GM21526 (cell line): Measurements from ENCODE around the gene PERCC1.
A peak's percentile ranks its signal among the peaks of the same experiment; 100 is the strongest.
"Not testable (repeated sequence)": the region's sequence is repeated elsewhere in the genome, so short reads cannot be mapped to it uniquely, and the experiment has no call there.

Experiments used
- ATAC-seq: cut with Tn5 transposase; IDR thresholded peaks from one replicate; pipeline ENCODE4 v1.9.1; 2021; ENCODE audit warnings: moderate library complexity; ENCODE audit not compliant: unreplicated experiment, low FRiP score

PERCC1 gene

DNA sequence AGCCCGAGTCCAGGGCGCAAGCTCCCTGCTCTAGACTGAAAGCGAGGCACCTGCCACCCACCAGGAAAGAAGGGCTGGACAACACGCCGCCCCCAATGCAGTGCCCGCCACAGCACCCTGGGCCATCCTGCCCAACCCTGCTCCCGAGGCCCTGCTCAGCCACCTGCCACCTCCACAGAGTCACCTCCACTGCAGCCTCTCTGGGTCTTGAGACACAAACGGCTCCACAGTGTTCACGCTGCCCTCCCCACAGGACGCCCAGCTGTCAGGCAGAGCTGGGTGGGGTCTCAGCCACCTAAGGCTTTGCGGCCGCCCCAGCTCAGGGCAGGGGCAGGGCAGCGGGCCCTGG, 34.7 kb downstream of the PERCC1 start:
- ATAC-seq = no peak

DNA sequence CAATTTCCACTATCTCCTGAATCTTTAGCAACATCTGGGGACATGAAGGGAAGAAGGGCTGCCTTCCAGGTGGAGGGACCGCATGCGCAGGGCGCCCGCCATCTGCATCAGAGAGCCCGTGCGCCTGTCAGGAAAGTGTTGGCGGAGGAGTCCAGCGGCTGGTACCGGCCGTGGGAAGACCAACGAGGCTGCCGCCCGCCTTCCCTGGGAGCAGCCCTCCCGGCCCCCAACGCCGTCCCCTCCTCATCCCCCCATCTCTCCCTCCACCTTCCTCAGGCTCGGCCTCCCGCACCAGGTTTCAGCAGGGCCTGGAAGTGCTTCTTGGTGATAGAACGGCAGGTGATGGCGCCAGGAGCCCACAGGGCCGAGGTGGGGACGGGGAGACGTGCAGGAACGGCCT, 35.2 kb downstream of the PERCC1 start:
- no peak for ATAC-seq

DNA sequence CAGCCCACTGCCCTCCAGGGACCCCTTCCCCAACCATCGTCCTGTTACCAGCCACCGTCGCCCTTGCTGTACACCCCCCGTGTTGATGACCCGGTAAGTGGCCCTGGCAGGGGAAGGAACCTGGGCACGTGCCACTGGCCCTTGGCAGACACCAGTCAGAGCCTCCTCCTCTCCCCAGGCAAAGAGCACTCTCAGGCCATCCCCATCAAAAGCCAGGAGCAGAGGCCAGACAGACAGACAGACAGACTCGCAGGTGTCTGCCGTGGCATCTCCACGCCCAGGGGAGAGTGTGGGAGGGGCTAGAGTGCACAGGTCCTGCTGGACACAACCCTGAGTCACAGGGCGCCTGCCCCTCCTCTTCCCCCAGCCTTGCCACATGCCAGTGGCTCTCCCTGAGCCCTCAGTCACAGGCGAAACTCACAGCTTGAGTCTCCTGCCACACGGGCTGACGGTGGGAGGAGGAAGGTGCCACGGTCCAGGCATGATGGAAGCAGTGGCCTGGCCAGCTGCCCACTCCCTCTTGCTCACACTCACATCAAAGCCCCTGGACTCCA, 36.2 kb downstream of the PERCC1 start:
- ATAC-seq = no peak

DNA sequence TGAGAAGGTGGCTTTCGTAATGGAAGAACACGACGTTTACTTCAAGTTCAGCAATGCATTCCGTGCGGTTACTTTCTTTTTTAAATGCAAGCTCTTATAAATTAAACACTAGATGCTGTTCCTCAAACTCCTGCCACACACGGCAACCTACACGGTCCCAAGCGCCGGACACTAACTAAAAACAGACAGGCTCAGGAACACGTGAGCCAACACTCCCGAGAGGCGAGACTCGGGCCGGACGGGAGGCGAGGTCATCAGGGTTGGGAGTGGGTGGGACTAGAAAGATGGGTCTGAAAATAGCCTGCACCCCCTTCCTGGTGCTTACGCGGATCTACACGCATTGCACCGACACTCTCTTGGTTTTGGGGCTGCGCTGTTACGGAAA, 37.5 kb downstream of the PERCC1 start:
- ATAC-seq = no peak

DNA sequence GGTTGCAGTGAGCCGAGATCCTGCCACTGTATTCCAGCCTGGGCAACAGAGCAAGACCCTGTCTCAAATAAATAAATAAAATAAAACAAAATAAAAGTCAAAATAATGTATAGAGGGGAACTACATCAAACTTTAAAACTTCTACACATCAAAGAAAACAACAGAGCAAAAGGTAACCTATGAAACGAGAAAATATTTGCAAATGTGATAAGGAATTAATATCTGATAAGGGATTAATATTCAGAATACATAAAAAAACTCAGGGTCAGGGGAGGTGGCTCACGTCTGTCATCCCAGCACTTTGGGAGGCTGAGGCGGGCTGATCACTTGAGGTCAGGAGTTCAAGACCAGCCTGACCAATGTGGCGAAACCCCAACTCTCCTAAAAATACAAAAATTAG, 38.3 kb downstream of the PERCC1 start:
- not testable (repeated sequence) for ATAC-seq

DNA sequence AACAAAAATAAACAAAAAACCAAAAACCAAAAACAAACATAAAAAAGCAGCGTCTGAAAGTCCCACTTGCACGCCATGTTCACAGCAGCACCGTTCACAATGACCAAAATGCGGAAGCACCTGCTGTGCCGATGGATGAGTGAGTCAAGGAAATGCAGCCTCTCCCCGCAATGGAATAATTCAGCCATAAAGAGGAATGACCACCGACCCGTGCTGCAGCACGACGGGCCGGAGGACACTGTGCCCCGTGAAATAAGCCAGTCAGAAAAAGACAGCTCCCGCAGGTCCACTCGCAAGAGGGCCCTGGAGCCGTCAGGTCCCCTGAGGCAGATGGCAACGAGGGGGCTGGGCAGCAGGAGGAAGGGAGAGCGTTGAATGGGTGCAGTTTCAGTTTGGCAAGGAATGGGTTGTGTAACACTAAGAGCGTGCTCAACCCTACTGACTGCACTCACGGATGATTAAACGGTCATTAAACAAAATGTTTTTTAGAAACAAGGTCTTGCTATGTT, 38.9 kb downstream of the PERCC1 start:
- no peak for ATAC-seq

DNA sequence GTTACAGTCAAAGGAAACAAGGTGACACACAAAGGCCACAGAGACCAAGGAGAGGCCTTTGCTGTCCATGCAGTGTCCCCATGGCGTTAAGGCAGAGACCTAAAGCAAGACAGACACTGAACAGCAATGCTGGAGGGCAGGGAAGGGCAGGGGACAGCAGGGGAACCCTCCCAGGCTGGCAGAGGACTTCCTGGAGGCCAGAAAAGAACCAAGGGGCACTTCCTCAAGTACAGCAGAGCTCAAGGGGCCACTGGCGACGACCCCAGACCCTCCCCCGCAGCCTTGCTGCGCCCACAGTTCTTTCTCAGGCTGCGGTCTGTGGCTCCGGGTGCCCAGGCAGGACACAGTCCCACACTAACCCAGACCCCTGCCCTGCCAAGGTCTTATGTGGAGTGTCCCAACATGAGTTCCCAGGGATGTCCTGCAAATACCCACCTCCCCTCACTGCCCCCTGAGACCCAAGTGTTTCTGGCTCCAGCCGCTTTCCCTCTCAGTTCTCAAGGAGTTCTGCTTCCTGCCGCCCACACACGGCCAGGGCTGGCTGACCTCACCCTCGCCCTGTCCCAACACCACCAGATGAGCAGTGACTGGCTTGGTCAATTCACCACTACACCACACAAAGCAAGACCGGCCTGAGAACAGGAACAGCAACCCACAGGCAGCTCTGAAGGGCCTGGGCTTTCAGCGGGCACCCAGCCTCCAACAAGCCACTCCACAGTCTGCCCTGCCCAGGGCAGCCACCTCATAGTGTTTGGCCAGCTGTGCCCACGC, 39.8 kb downstream of the PERCC1 start:
- ATAC-seq = no peak

DNA sequence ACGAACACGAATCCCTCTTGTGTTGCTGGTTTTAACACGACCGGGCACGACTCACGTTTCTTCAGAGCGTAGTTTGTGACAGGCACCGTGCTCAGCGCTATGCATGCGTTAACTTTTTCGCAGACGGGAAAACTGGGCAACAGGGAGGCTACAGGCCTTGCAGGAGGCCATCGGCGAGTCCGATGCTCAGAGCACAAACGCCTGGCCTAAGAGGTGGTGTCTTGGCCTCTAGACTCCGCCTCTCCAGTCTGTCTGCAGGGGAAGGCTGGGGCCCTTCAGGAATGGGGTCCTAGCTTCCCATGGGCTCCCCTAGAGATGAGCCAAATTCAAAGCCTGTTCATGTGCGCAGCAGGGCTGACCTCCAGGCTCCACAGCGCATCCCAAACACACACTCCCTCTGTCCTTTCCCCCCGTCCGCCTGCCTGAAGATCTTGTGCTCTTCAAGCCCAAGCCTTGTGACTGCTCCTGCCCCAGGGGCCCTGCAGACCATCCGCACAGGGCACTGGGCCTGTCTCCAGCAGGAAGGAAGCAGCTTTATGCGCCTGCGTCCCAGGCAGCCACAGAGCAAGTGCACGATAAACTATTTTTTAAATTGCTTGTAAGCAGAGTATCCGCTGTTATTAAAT, 40.8 kb downstream of the PERCC1 start:
- ATAC-seq = no peak

DNA sequence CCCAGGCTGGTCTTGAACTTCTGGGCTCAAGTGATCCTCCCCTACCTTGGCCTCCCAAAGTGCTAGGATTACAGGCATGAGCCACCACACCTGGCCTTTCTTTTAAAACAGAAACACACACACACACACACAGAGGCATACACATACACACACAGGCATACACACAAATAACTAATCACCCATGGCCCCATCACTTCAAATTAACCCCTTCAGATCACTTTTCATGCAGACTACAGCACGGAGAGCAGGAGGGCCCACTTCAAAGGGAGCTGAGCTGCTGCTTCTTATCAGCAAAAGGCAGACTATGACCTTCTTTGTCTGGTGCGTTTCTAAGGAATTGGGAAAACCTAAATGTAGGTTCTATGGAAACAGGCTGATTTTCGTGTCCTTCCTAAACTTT, 42.1 kb downstream of the PERCC1 start:
- no peak for ATAC-seq

DNA sequence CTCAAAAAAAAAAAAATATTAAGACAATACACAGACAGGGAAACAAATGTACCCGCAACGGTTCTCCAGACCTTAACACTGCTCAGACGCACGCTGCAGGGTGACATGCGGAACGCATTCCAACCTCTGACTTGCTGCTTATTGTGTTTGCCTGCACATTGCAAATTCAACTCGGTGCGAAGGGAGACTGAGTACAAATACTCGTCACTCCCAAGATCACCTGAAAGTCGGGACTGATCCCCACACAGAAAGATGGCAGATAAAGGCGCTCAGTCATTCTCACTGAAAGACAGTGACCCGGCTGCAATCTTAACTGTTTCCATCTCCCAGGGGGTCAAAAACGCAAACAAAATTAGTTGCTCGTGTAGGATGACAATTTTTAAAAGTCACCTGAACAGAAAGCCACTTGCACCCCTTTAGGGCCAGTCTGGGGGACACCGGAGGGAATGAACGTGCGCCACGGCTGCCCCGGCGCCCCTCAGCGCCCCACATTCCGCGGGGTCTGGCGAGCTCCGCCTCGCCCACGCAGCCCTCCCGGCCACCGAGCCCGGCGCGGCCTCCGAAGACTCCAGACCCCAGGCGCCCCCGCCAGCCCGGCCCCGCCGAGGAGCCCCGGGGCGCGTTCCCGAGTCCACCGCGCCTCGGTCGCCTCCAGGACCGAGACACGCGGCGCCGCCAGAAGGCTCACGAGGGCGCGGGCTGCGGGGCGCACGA, 43.4 kb downstream of the PERCC1 start:
- ATAC-seq = no peak

DNA sequence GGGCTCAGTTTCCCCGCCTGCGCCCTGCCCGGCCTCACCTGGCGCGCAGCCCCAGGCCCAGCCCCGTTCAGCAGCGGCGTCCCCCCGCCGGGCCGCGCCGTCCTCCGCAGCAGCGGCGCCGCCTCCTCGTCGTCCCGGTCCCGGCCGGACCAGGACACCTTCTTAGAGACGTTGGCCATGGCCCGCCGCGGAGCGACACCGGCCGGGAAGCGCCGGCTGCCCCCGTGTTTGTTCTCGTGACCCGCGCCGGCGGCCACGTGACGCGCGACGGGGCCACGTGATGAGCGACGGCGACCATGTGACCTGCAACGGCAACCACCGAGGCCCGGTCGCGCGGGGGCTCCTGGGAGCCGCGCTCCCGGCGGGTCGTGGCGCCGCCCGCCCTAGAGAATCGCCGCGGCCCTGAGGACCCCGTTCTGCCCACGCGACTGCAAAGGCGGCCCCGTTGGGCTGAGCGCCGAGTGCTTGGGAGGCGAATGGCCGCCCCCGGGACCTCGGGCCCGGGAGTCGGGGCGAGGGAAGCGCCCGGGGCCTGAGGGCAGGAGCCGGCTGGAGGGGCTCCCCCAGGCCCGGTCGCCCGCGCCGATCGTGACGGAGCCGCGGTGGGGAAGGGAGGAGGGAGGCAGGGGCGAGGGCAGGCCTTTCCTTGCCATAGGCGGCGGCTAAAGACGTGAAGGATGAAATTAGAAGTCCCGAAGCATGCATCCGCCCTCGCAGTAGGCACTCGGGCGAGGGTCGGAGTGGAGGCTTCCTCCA, 44.1 kb downstream of the PERCC1 start, which contains the start of gene CLCN7:
TSS of gene CLCN7 (minus strand) at position 233 of the 756 bp plus-strand sequence. CDS start at position 179, 54 bp downstream.
- peak; percentile 58 for ATAC-seq

DNA sequence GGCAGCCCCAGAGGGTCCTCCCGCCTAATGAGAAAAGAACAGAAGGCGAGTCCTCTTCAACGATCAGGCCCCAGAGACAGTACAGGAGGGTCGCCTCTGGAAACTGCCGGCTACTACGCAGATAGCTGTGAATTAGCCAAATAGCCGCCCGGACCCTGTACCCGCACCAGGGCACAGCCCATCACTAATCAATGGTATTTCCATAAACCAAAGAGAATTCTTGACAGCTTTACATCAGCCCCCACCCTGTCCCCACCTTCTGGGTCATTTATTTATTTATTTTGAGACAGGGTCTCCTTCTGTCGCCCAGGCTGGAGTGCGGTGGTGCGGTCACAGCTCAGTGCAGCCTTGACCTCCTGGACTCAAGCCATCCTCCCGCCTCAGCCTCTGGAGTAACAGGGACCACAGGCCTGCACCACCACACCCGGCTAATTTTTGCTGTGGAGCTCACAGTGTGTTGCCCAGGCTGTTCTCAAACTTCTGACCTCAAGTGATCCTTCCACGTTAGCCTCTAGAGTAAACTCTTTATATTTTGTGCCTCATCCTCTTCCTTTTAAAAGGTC, 44.8 kb downstream of the PERCC1 start:
- ATAC-seq = no peak

DNA sequence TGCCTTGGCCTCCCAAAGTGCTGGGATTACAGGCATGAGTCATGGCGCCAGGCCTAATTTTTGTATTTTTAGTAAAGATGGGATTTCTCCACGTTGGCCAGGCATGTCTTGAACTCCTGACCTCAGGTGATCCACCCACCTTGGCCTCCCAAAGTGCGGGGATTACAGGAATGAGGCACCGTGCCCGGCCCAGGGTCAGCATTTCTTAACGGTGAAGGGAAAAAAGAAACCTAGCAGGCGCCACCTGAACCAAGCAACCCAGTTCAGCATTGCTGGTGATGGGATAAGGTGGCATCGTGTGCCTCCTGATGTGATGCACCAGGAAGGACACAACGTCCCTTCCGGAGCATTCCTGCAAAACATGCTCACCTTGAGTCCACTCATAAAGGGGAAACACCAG, 46.2 kb downstream of the PERCC1 start:
- ATAC-seq = no peak

DNA sequence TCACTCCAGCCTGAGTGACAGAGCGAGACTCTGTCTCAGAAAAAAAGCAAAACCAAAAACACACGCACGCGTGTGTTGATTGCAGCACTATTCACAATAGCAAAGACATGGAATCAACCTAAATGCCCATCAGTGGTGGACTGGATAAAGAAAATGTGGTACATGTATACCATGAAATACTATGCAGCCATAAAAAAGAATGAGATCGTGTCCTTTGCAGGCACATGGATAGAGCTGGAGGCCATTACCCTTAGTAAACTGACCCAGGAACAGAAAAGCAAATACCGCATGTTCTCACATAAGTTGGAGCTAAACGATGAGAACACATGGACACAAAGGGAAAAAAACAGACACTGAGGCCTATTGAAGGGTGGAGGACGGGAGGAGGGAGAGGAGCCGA, 48.1 kb downstream of the PERCC1 start:
- ATAC-seq = not testable (repeated sequence)

DNA sequence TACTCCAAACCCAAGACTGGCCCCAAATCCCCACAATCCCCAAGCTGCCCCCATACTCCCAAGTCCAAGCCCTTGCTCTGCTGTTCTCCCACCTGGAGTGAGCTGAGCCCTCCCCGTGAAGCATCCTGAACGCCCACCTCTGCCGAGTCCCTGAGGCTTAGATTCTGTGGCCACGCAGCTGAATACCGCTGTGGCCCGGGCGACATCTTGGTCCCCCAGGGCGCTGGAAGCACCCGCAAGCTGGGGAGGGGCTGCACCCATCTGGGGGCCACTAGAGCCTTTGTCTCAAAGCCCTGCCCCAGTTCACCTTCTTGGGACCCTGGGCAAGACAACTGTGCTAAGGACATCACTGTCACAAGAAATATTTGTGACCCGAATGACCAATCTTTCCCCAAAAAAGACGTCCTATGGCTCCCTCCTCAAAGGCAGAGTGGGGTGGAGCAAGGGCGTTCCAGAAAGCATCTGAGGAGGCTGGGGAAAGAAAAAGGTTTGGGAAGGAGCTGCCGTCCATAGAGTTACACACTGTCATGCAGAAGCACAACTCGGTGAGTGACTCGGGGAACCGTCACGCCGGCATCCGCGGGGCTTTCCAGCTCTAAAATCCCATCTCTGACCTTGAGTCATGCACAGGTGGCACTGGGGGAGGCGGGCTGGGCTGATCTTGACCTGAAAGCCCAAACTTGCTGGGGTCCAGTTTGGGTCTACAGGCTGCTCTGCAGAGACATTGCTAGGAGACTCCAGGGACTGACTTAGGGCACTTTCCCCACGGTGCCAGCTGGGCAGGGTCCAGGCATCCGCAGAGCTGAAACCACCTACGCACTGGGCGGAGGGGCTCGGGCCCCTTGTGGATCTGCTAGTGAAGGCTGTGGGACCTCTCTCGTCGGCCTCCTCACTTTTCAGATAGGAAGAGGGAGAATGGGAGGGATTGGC, 51.3 kb downstream of the PERCC1 start:
- ATAC-seq = no peak
